Suppressor macrophage treated with lipopolysaccharide for 1 hour (primary cell): ENCODE data around the gene RAB11B.
"Not testable (repeated sequence)": the region's sequence is repeated elsewhere in the genome, so short reads cannot be mapped to it uniquely, and the experiment has no call there.

Source experiments
- DNase-seq, 3 donors: peaks; one replicate each; pipeline ENCODE4 v3.0.0-alpha.2; 2020 to 2022

The RAB11B gene

GRCh38 chr19:8396563-8397203, 6.5 kb downstream of the RAB11B start:
- DNase-seq = peak; percentile 84 to 90 (median 85)

GRCh38 chr19:8397271-8397670, 7.1 kb downstream of the RAB11B start:
- no peak for DNase-seq

- DNase-seq = no peak
Observed at GRCh38 chr19:8397746-8398310, 7.7 kb downstream of the RAB11B start.

- DNase-seq = no peak
Observed at GRCh38 chr19:8398311-8398771, 8.2 kb downstream of the RAB11B start.

GRCh38 chr19:8399681-8400188, 9.6 kb downstream of the RAB11B start:
- DNase-seq = no peak

- no peak for DNase-seq
Observed at GRCh38 chr19:8401981-8402411, 11.8 kb downstream of the RAB11B start.

- no peak for DNase-seq
Observed at GRCh38 chr19:8403098-8403819, 13.1 kb downstream of the RAB11B start.

- no peak for DNase-seq
Observed at GRCh38 chr19:8403820-8404109, 13.6 kb downstream of the RAB11B start.

- DNase-seq = no peak
Observed at GRCh38 chr19:8404391-8405151, 14.4 kb downstream of the RAB11B start.

GRCh38 chr19:8410718-8411117, 20.6 kb downstream of the RAB11B start:
- DNase-seq = not testable (repeated sequence)

- peak; percentile 99 for DNase-seq
Observed at GRCh38 chr19:8412783-8413628, 22.8 kb downstream of the RAB11B start, which contains the start of gene MARCHF2. Gene MARCHF2 (plus strand): TSS chr19:8413305. CDS start chr19:8421841, 8,536 bp downstream.

- peak; percentile 58 to 69 (median 68) for DNase-seq
Observed at GRCh38 chr19:8413629-8413995, 23.5 kb downstream of the RAB11B start.

GRCh38 chr19:8416796-8417195, 26.6 kb downstream of the RAB11B start:
- no peak for DNase-seq

- no peak for DNase-seq
Observed at GRCh38 chr19:8421484-8422461, 31.6 kb downstream of the RAB11B start.

GRCh38 chr19:8423817-8424223, 33.7 kb downstream of the RAB11B start:
- DNase-seq = peak; percentile 97 to 100 (median 98)

- DNase-seq = not testable (repeated sequence)
Observed at GRCh38 chr19:8425331-8425730, 35.2 kb downstream of the RAB11B start.

GRCh38 chr19:8426283-8426682, 36.1 kb downstream of the RAB11B start:
- no peak for DNase-seq

- DNase-seq = no peak
Observed at GRCh38 chr19:8429044-8429443, 38.9 kb downstream of the RAB11B start.

GRCh38 chr19:8429826-8430225, 39.7 kb downstream of the RAB11B start:
- DNase-seq = no peak

- DNase-seq = no peak
Observed at GRCh38 chr19:8430650-8431049, 40.5 kb downstream of the RAB11B start.

GRCh38 chr19:8438236-8438635, 48.1 kb downstream of the RAB11B start:
- no peak for DNase-seq
